ENCODE measurements around the gene PTPRK.

The PTPRK gene

GRCh38 chr6:128520436-128521281, at the start of gene PTPRK:
Gene PTPRK (minus strand): TSS chr6:128520599. CDS start chr6:128520358, 241 bp downstream.
- DNase-seq (ENCODE audit: extremely low read depth in 1 of 2, low read depth in 1 of 2): peak; percentile 61 to 79

- DNase-seq (ENCODE audit: extremely low read depth in 1 of 2, low read depth in 1 of 2): no peak
Measured at GRCh38 chr6:128567029-128567428, 46.6 kb upstream of the PTPRK start.

GRCh38 chr6:128560966-128561365, 40.6 kb upstream of the PTPRK start:
- DNase-seq (ENCODE audit: extremely low read depth in 1 of 2, low read depth in 1 of 2): no peak

- DNase-seq (ENCODE audit: extremely low read depth in 1 of 2, low read depth in 1 of 2): no peak
Measured at GRCh38 chr6:128558924-128559323, 38.5 kb upstream of the PTPRK start.

GRCh38 chr6:128558021-128558420, 37.6 kb upstream of the PTPRK start:
- no peak for DNase-seq (ENCODE audit: extremely low read depth in 1 of 2, low read depth in 1 of 2)

GRCh38 chr6:128557081-128557480, 36.7 kb upstream of the PTPRK start:
- no peak for DNase-seq (ENCODE audit: extremely low read depth in 1 of 2, low read depth in 1 of 2)

- no peak for DNase-seq (ENCODE audit: extremely low read depth in 1 of 2, low read depth in 1 of 2)
Measured at GRCh38 chr6:128554302-128554701, 33.9 kb upstream of the PTPRK start.

GRCh38 chr6:128541261-128541660, 20.9 kb upstream of the PTPRK start:
- no peak for DNase-seq (ENCODE audit: extremely low read depth in 1 of 2, low read depth in 1 of 2)

GRCh38 chr6:128538763-128539162, 18.4 kb upstream of the PTPRK start:
- DNase-seq (ENCODE audit: extremely low read depth in 1 of 2, low read depth in 1 of 2): no peak

GRCh38 chr6:128532827-128533226, 12.4 kb upstream of the PTPRK start:
- no peak for DNase-seq (ENCODE audit: extremely low read depth in 1 of 2, low read depth in 1 of 2)

GRCh38 chr6:128532136-128532535, 11.7 kb upstream of the PTPRK start:
- no peak for DNase-seq (ENCODE audit: extremely low read depth in 1 of 2, low read depth in 1 of 2)

GRCh38 chr6:128531696-128532095, 11.3 kb upstream of the PTPRK start:
- no peak for DNase-seq (ENCODE audit: extremely low read depth in 1 of 2, low read depth in 1 of 2)

- no peak for DNase-seq (ENCODE audit: extremely low read depth in 1 of 2, low read depth in 1 of 2)
Measured at GRCh38 chr6:128528241-128528640, 7.8 kb upstream of the PTPRK start.

GRCh38 chr6:128527375-128527774, 7.0 kb upstream of the PTPRK start:
- DNase-seq (ENCODE audit: extremely low read depth in 1 of 2, low read depth in 1 of 2): no peak

- DNase-seq (ENCODE audit: extremely low read depth in 1 of 2, low read depth in 1 of 2): no peak
Measured at GRCh38 chr6:128526152-128526914, 5.9 kb upstream of the PTPRK start.

GRCh38 chr6:128525406-128525805, 5.0 kb upstream of the PTPRK start:
- no peak for DNase-seq (ENCODE audit: extremely low read depth in 1 of 2, low read depth in 1 of 2)

- DNase-seq (ENCODE audit: extremely low read depth in 1 of 2, low read depth in 1 of 2): no peak
Measured at GRCh38 chr6:128521282-128521632, 858 bp upstream of the PTPRK start.

GRCh38 chr6:128519931-128520435, 416 bp downstream of the PTPRK start:
- DNase-seq (ENCODE audit: extremely low read depth in 1 of 2, low read depth in 1 of 2): peak in 1 of 2 donors; percentile 14

- peak in 1 of 2 donors; percentile 3 for DNase-seq (ENCODE audit: extremely low read depth in 1 of 2, low read depth in 1 of 2)
Measured at GRCh38 chr6:128519132-128519930, 1.1 kb downstream of the PTPRK start.

- no peak for DNase-seq (ENCODE audit: extremely low read depth in 1 of 2, low read depth in 1 of 2)
Measured at GRCh38 chr6:128518434-128519131, 1.8 kb downstream of the PTPRK start.
